GM12878 (cell line): Measurements from ENCODE around the gene PKD1. TPM values are rescaled to one million over a fixed set of nuclear protein-coding genes. Genes with fewer than 3 reads are reported as not detected.

Experiments used
- BRCA1 ChIP-seq: IDR thresholded peaks from 2 replicates; pipeline ENCODE4 v1.6.1; 2011; ENCODE audit warnings: low read depth, low read length, improper control_type of control experiment
- CREB1 ChIP-seq: IDR thresholded peaks from 2 replicates; pipeline ENCODE4 v1.6.1; 2012; ENCODE audit warnings: low read depth, mild to moderate bottlenecking, inconsistent platforms
- HDGF ChIP-seq: fragments of 450-650 bp; IDR thresholded peaks from 2 replicates; pipeline ENCODE4 v1.6.1; 2016; ENCODE audit warnings: antibody characterized with exemption
- MAX ChIP-seq: IDR thresholded peaks from 2 replicates; pipeline ENCODE4 v1.6.1; 2012; ENCODE audit warnings: low read depth, low read length, improper control_type of control experiment
- MEF2A ChIP-seq: IDR thresholded peaks from 2 replicates; pipeline ENCODE4 v1.6.1; 2011; ENCODE audit warnings: low read depth, mild to moderate bottlenecking, low read length, moderate library complexity; ENCODE audit not compliant: insufficient read depth
- NFIC ChIP-seq: IDR thresholded peaks from 2 replicates; pipeline ENCODE4 v1.6.1; 2012; ENCODE audit warnings: low read depth, mild to moderate bottlenecking, inconsistent platforms, low read length, moderate library complexity
- RB1 ChIP-seq: fragments of 450-650 bp; formaldehyde crosslinking; IDR thresholded peaks from 2 replicates; pipeline ENCODE4 v1.6.1; 2017; ENCODE audit warnings: mild to moderate bottlenecking, borderline replicate concordance
- RBBP5 ChIP-seq: fragments of 200-600 bp; sonication (generic); conservative IDR thresholded peaks from 2 replicates; pipeline ENCODE4 v1.6.1; 2016
- SREBF1 ChIP-seq: IDR thresholded peaks from 2 replicates; pipeline ENCODE4 v1.6.1; 2012; ENCODE audit warnings: mild to moderate bottlenecking, low read length
- TCF3 ChIP-seq: IDR thresholded peaks from 2 replicates; pipeline ENCODE4 v1.6.1; 2012; ENCODE audit warnings: low read depth, mild to moderate bottlenecking, low read length, borderline replicate concordance; ENCODE audit not compliant: insufficient read depth
- YBX1 ChIP-seq: fragments of 450-650 bp; IDR thresholded peaks from 2 replicates; pipeline ENCODE4 v1.6.1; 2016; ENCODE audit warnings: antibody characterized with exemption
- ZBTB40 ChIP-seq: fragments of 450-650 bp; IDR thresholded peaks from 2 replicates; pipeline ENCODE4 v1.6.1; 2016; ENCODE audit warnings: mild to moderate bottlenecking, moderate library complexity, borderline replicate concordance
- ZNF384 ChIP-seq: IDR thresholded peaks from 2 replicates; pipeline ENCODE4 v1.6.1; 2012; ENCODE audit warnings: low read depth, mild to moderate bottlenecking, low read length, improper control_type of control experiment, borderline replicate concordance
- ZNF687 ChIP-seq: fragments of 450-650 bp; IDR thresholded peaks from 2 replicates; pipeline ENCODE4 v1.6.1; 2017; ENCODE audit warnings: mild to moderate bottlenecking, moderate library complexity
- polyA plus RNA-seq, 11 experiments: library from polyadenylated mRNA; depleted of rRNA in 4 of 11; unstranded in 6 of 11; stranded (reverse) in 5 of 11; fragments of >200 nt; fragmentation: Nextera tagmentation in 4 of 11; fragmentation: Illumina TruSeq in 1 of 11; extraction: Ambion mirVana in 4 of 11; extraction: Trizol in 1 of 11; gene quantifications; 1 replicate in 1 of 11; 2 replicates in 10 of 11; pipeline versions ENCODE4 v1.2.1 to v1.2.3, GENCODE V29; 2011 to 2016; ENCODE audit warnings: inconsistent platforms in 2 of 11, missing spikeins in 2 of 11, low read depth in 1 of 11
- total RNA-seq, 4 experiments: library from RNA; depleted of rRNA in 3 of 4; stranded (reverse); fragments of >200 nt in 3 of 4; fragmentation: Illumina TruSeq in 1 of 4; extraction: Trizol in 1 of 4; gene quantifications; 2 replicates each; pipeline versions ENCODE4 v1.2.1 to v1.2.3, GENCODE V29; 2013 to 2021
- TF ChIP-seq, protein P1 (sequence below): fragments of 450-650 bp; IDR thresholded peaks from 2 replicates; pipeline ENCODE4 v1.6.1; 2017; ENCODE audit warnings: mild to moderate bottlenecking
- TF ChIP-seq, protein P2 (sequence below): fragments of 450-650 bp; IDR thresholded peaks from 2 replicates; pipeline ENCODE4 v1.6.1; 2018; ENCODE audit warnings: borderline replicate concordance, mild to moderate bottlenecking; ENCODE audit not compliant: partially characterized antibody

PKD1 gene
- total and polyA plus RNA-seq, 10 of the 15 experiments (the other 5 are each of a cell fraction or from before 2014, with no cell fraction given): 0.11 to 62.0 (median 6.1) TPM

- peak; percentile 90 for TF ChIP-seq ZNF687
- peak; percentile 61; the same call in 1 of the 2 replicates for TF ChIP-seq MAX
- TF ChIP-seq SREBF1: peak; percentile 76
- peak; percentile 93 for TF ChIP-seq ZBTB40
- no peak for TF ChIP-seq MEF2A
- TF ChIP-seq CREB1: no peak
- no peak for TF ChIP-seq ZNF384
- TF ChIP-seq, protein P1, sequence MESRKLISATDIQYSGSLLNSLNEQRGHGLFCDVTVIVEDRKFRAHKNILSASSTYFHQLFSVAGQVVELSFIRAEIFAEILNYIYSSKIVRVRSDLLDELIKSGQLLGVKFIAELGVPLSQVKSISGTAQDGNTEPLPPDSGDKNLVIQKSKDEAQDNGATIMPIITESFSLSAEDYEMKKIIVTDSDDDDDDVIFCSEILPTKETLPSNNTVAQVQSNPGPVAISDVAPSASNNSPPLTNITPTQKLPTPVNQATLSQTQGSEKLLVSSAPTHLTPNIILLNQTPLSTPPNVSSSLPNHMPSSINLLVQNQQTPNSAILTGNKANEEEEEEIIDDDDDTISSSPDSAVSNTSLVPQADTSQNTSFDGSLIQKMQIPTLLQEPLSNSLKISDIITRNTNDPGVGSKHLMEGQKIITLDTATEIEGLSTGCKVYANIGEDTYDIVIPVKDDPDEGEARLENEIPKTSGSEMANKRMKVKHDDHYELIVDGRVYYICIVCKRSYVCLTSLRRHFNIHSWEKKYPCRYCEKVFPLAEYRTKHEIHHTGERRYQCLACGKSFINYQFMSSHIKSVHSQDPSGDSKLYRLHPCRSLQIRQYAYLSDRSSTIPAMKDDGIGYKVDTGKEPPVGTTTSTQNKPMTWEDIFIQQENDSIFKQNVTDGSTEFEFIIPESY: no peak
- no peak for TF ChIP-seq NFIC
- TF ChIP-seq RB1: peak; percentile 80; the same call in 1 of the 2 replicates
- no peak for TF ChIP-seq YBX1
- peak; percentile 70; the same call in 1 of the 2 replicates for TF ChIP-seq HDGF
- TF ChIP-seq BRCA1: no peak
- TF ChIP-seq, protein P2, sequence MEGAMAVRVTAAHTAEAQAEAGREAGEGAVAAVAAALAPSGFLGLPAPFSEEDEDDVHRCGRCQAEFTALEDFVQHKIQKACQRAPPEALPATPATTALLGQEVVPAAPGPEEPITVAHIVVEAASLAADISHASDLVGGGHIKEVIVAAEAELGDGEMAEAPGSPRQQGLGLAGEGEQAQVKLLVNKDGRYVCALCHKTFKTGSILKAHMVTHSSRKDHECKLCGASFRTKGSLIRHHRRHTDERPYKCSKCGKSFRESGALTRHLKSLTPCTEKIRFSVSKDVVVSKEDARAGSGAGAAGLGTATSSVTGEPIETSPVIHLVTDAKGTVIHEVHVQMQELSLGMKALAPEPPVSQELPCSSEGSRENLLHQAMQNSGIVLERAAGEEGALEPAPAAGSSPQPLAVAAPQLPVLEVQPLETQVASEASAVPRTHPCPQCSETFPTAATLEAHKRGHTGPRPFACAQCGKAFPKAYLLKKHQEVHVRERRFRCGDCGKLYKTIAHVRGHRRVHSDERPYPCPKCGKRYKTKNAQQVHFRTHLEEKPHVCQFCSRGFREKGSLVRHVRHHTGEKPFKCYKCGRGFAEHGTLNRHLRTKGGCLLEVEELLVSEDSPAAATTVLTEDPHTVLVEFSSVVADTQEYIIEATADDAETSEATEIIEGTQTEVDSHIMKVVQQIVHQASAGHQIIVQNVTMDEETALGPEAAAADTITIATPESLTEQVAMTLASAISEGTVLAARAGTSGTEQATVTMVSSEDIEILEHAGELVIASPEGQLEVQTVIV: peak; percentile 87
- TF ChIP-seq RBBP5: no peak
- peak; percentile 89; the same call in 1 of the 2 replicates for TF ChIP-seq TCF3
Measured at GRCh38 chr16:2155091-2155950, 19.6 kb upstream of the PKD1 start, which contains the start of gene TRAF7 (continued).
